ENCODE data around the gene ABCC10.
A peak's percentile ranks its signal among the peaks of the same experiment; 100 is the strongest.
"Not testable (repeated sequence)": the region's sequence is repeated elsewhere in the genome, so short reads cannot be mapped to it uniquely, and the experiment has no call there.

Gene ABCC10, protein sequence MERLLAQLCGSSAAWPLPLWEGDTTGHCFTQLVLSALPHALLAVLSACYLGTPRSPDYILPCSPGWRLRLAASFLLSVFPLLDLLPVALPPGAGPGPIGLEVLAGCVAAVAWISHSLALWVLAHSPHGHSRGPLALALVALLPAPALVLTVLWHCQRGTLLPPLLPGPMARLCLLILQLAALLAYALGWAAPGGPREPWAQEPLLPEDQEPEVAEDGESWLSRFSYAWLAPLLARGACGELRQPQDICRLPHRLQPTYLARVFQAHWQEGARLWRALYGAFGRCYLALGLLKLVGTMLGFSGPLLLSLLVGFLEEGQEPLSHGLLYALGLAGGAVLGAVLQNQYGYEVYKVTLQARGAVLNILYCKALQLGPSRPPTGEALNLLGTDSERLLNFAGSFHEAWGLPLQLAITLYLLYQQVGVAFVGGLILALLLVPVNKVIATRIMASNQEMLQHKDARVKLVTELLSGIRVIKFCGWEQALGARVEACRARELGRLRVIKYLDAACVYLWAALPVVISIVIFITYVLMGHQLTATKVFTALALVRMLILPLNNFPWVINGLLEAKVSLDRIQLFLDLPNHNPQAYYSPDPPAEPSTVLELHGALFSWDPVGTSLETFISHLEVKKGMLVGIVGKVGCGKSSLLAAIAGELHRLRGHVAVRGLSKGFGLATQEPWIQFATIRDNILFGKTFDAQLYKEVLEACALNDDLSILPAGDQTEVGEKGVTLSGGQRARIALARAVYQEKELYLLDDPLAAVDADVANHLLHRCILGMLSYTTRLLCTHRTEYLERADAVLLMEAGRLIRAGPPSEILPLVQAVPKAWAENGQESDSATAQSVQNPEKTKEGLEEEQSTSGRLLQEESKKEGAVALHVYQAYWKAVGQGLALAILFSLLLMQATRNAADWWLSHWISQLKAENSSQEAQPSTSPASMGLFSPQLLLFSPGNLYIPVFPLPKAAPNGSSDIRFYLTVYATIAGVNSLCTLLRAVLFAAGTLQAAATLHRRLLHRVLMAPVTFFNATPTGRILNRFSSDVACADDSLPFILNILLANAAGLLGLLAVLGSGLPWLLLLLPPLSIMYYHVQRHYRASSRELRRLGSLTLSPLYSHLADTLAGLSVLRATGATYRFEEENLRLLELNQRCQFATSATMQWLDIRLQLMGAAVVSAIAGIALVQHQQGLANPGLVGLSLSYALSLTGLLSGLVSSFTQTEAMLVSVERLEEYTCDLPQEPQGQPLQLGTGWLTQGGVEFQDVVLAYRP (N-terminal part only)

GRCh38 chr6:43427406-43428111, at the start of gene ABCC10:
Gene ABCC10 (plus strand): TSS chr6:43427541. CDS start chr6:43427979, 438 bp downstream.
- H3K27me3 Mint-ChIP-seq = no peaks in the 10 kb centered on the region
- ATAC-seq (ENCODE audit: low read depth) (peak; percentile 91), DNase-seq (ENCODE audit: low spot score in 2 of 2) (peak; percentile 85 to 92)
- H3K27ac Mint-ChIP-seq = peak within 1 kb of the TSS; percentile 93
- H3K36me3 Mint-ChIP-seq = no peaks in the 10 kb centered on the region
- no peaks in the 10 kb centered on the region for H3K9me3 Mint-ChIP-seq
- peak within 1 kb of the TSS; percentile 88 for H3K4me3 Mint-ChIP-seq
- peaks cover 16% of the 10 kb centered on the region for H3K4me1 Mint-ChIP-seq

- no peaks in the 10 kb centered on the region for H3K9me3 Mint-ChIP-seq
Observed at GRCh38 chr6:43377710-43378229, 49.6 kb upstream of the ABCC10 start.

DNA sequence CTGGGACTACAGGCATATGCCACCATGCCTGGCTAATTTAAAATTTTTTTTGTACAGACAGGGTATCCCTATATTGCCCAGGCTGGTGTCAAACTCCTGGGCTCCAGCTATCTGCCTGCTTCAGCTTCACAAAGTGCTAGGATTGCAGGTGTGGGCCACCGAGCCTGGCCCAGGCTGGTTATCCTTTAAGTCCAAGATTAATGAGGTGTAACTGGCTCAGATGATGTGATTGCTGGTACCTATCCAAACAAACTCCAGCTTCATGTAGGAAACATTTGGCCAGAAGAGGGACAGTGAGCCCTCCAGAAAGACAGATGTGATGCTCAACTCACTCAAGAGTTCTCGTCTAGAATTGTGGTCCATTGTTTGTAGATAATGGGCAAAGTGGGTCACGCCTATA, 48.7 kb upstream of the ABCC10 start:
- peaks cover 31% of the 10 kb centered on the region for H3K4me1 Mint-ChIP-seq
- H3K4me3 Mint-ChIP-seq = no peak overlapping the region
- DNase-seq (ENCODE audit: low spot score in 2 of 2) = no peak
- H3K36me3 Mint-ChIP-seq = no peaks in the 10 kb centered on the region
- H3K27ac Mint-ChIP-seq = no peak overlapping the region
- H3K27me3 Mint-ChIP-seq = peaks cover 10% of the 10 kb centered on the region
- H3K9me3 Mint-ChIP-seq = no peaks in the 10 kb centered on the region
- ATAC-seq (ENCODE audit: low read depth) = no peak

More at GRCh38 chr6:43377710-43378229, 49.6 kb upstream of the ABCC10 start:
- H3K4me3 Mint-ChIP-seq = no peak overlapping the region
- H3K4me1 Mint-ChIP-seq = peaks cover 23% of the 10 kb centered on the region
- peaks cover 10% of the 10 kb centered on the region for H3K27me3 Mint-ChIP-seq
- H3K27ac Mint-ChIP-seq = no peak overlapping the region
- DNase-seq (ENCODE audit: low spot score in 2 of 2) (no peak), ATAC-seq (ENCODE audit: low read depth) (no peak)
- H3K36me3 Mint-ChIP-seq = no peaks in the 10 kb centered on the region

DNA sequence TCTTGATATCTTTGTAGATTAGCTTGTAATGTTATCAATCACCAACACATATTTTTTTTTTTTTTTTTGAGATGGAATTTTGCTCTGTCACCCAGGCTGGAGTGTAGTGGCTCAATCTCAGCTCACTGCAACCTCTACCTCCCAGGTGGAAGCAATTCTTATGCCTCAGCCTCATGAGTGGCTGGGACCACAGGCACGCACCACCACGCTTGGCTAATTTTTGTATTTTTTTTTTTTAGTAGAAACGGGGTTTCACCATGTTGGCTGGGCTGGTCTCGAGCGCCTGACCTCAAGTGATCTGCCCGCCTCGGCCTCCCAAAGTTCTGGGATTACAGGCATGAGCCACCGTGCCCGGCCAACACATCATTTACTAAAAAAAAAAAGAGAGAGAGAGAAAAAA, 46.5 kb upstream of the ABCC10 start:
- DNase-seq (ENCODE audit: low spot score in 2 of 2); H3K27me3 Mint-ChIP-seq; ATAC-seq (ENCODE audit: low read depth); H3K36me3 Mint-ChIP-seq; H3K27ac Mint-ChIP-seq; H3K9me3 Mint-ChIP-seq; H3K4me3 Mint-ChIP-seq: not testable (repeated sequence)
- H3K4me1 Mint-ChIP-seq = peaks cover 46% of the 10 kb centered on the region

DNA sequence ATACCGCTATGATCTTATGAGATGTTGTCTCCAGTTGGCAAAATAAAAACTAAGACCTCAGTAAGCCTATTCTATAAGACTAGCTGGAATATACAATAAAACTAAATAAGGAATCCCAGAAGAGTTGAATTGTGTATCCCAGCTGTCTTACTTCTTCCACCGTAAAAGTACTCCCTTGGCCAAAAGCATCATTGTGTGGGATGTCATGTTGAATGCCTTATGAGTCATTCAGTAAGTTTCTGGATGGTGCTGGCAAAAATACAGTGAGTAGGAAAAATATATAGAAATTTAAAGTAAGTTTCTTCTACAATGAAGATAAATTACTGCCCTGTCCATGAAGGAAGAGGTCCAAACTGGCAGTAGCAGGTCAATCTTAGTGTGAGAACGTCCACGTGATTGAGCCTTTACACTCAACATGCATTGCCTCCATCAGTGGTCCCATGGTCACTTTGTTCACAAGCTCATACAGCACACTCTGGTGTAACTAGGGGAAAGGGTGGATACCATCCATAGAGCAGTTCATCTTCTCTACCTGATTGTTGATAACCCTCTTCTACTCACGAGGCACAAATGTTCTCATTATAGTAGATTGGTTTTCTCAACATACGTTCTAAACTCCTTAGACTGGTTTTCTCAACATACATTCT, 44.2 kb upstream of the ABCC10 start:
- H3K27me3 Mint-ChIP-seq = peaks cover 10% of the 10 kb centered on the region
- DNase-seq (ENCODE audit: low spot score in 2 of 2) (no peak), ATAC-seq (ENCODE audit: low read depth) (no peak)
- H3K36me3 Mint-ChIP-seq = peaks cover 2% of the 10 kb centered on the region
- H3K9me3 Mint-ChIP-seq = no peaks in the 10 kb centered on the region
- H3K4me3 Mint-ChIP-seq = peak overlapping the region; percentile 40
- H3K4me1 Mint-ChIP-seq = peaks cover 43% of the 10 kb centered on the region
- H3K27ac Mint-ChIP-seq = peak overlapping the region; percentile 96

DNA sequence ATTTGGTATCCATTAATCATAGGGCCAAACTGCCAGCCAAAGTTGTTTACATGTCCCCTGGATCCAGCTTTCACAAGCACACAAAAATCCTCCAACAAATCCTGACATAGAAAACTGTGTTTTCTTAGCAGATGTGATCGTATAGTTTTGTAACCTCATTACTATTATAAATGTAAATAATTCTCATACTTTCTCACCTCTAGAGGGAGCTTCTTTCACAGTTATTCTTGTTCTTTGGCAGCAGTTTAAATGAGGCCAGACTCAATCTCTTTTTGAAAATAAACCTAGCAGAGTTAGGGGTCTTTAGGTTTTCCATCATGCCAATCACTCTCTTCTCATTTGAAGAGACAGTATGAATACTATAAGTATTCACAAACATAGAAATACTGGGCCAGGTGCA, 40.8 kb upstream of the ABCC10 start:
- H3K4me1 Mint-ChIP-seq = peaks cover 35% of the 10 kb centered on the region
- no peaks in the 10 kb centered on the region for H3K9me3 Mint-ChIP-seq
- DNase-seq (ENCODE audit: low spot score in 2 of 2) (no peak), ATAC-seq (ENCODE audit: low read depth) (no peak)
- H3K27me3 Mint-ChIP-seq = peaks cover 13% of the 10 kb centered on the region
- peaks cover 2% of the 10 kb centered on the region for H3K36me3 Mint-ChIP-seq
- H3K27ac Mint-ChIP-seq = no peak overlapping the region
- H3K4me3 Mint-ChIP-seq = no peak overlapping the region

DNA sequence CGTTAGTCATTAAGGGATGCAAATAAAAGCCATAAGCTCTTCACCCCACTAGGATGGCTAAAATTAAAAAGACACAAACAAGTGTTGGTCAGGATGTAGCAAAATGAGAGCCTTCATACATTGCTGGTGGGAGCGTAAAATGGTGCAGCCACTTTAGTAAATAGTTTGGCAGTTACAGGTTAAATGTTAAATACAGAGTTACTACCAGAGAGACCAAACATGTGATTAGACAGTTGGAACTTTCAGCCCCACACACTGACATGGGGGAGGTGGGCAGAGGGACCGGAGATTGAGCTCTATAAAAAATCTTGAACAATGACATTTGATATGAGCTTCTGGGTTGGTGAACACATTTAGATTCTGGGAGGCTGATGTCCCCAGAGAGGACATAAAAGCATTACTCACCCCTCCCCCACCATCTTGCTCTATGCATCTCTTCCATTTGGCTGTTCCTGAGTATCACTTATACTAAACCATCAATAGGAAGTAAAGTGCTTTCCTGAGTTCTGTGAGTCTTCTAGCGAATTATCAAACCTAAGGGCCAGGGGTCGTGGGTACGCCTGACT, 37.5 kb upstream of the ABCC10 start:
- Mint-ChIP-seq H3K9me3 (no peaks in the 10 kb centered on the region), H3K27ac (no peak overlapping the region), H3K27me3 (peaks cover 20% of the 10 kb centered on the region), H3K36me3 (peaks cover 2% of the 10 kb centered on the region), H3K4me1 (peaks cover 23% of the 10 kb centered on the region), H3K4me3 (no peak overlapping the region)
- DNase-seq (ENCODE audit: low spot score in 2 of 2) (no peak), ATAC-seq (ENCODE audit: low read depth) (no peak)

GRCh38 chr6:43390753-43391439, 36.4 kb upstream of the ABCC10 start:
- H3K4me1 Mint-ChIP-seq = peaks cover 17% of the 10 kb centered on the region

GRCh38 chr6:43391440-43392031, 35.8 kb upstream of the ABCC10 start:
- ATAC-seq (ENCODE audit: low read depth) (no peak), DNase-seq (ENCODE audit: low spot score in 2 of 2) (no peak)
- Mint-ChIP-seq H3K36me3 (no peaks in the 10 kb centered on the region), H3K4me1 (peaks cover 13% of the 10 kb centered on the region), H3K27me3 (peaks cover 20% of the 10 kb centered on the region), H3K9me3 (no peaks in the 10 kb centered on the region), H3K4me3 (no peak overlapping the region), H3K27ac (no peak overlapping the region)

More at GRCh38 chr6:43390753-43391439, 36.4 kb upstream of the ABCC10 start:
- not testable (repeated sequence) for ATAC-seq (ENCODE audit: low read depth); H3K36me3 Mint-ChIP-seq; DNase-seq (ENCODE audit: low spot score in 2 of 2); H3K9me3 Mint-ChIP-seq; H3K27ac Mint-ChIP-seq; H3K4me3 Mint-ChIP-seq
- peaks cover 20% of the 10 kb centered on the region for H3K27me3 Mint-ChIP-seq

DNA sequence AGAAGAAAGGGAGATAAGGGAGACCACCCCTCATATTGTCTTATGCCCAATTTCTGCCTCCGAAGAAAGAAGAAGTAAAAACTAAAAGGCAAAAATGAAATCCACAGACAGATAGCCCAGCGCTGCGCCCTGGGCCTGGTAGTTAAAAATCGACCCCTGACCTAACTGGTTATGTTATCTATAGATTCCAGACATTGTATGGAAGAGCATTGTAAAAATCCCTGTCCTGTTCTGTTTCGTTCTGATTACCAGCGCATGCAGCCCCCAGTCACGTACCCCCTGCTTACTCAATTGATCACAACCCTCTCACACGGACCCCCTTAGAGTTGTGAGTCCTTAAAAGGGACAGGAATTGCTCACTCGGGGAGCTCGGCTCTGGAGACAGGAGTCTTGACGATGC, 34.2 kb upstream of the ABCC10 start:
- H3K36me3 Mint-ChIP-seq; DNase-seq (ENCODE audit: low spot score in 2 of 2); H3K27ac Mint-ChIP-seq; H3K9me3 Mint-ChIP-seq; ATAC-seq (ENCODE audit: low read depth): not testable (repeated sequence)
- peaks cover 20% of the 10 kb centered on the region for H3K27me3 Mint-ChIP-seq
- peak overlapping the region; percentile 77 for H3K4me3 Mint-ChIP-seq
- H3K4me1 Mint-ChIP-seq = peaks cover 15% of the 10 kb centered on the region

DNA sequence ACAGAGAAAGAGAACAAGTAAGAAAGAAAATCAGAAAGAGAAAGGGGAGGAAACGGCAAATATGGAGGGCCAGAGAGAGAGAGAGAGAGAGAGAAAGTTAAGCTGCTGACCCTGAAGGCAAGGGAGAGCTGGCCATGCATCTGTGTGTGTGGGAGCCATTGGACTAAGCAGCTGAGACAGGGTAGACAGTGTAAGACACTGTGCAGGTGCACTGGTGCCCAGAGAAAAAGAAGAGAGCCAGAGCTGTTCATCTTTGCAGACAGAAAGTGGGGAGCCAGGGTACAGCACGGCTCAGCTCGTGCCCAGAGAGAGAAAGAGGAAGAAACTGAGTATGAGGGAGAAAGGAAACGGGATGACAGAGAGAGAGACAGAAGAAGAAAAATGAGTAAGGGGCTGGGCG, 33.7 kb upstream of the ABCC10 start:
- no peaks in the 10 kb centered on the region for H3K9me3 Mint-ChIP-seq
- peaks cover 15% of the 10 kb centered on the region for H3K4me1 Mint-ChIP-seq
- peak overlapping the region; percentile 1 for H3K27ac Mint-ChIP-seq
- ATAC-seq (ENCODE audit: low read depth) = peak; percentile 64
- DNase-seq (ENCODE audit: low spot score in 2 of 2) = no peak
- peak overlapping the region; percentile 77 for H3K4me3 Mint-ChIP-seq
- peaks cover 20% of the 10 kb centered on the region for H3K27me3 Mint-ChIP-seq
- H3K36me3 Mint-ChIP-seq = no peaks in the 10 kb centered on the region

- ATAC-seq (ENCODE audit: low read depth) (no peak), DNase-seq (ENCODE audit: low spot score in 2 of 2) (no peak)
- no peak overlapping the region for H3K4me3 Mint-ChIP-seq
- peaks cover 15% of the 10 kb centered on the region for H3K27me3 Mint-ChIP-seq
- H3K36me3 Mint-ChIP-seq = no peaks in the 10 kb centered on the region
- H3K27ac Mint-ChIP-seq = no peak overlapping the region
- no peaks in the 10 kb centered on the region for H3K9me3 Mint-ChIP-seq
- H3K4me1 Mint-ChIP-seq = peaks cover 15% of the 10 kb centered on the region
Observed at GRCh38 chr6:43394982-43395381, 32.4 kb upstream of the ABCC10 start.
